Stimulated activated naive B cell treated with anti-CD40 and anti-IgM and Interleukin-4, amounts not matched to agents 10 μg/mL and 1 μg/mL and 100 μg/mL, for 72 hours (primary cell): ENCODE measurements around the gene NAT9.

ENCODE experiments used
- ATAC-seq, 2 donors: fragments of 150-1000 bp; cut with Tn5 transposase; replicated peaks; 2 replicates each; pipeline ENCODE4 v1.10.0; 2021; ENCODE audit warnings: moderate library complexity in 1 of 2
- DNase-seq: peaks from one replicate; pipeline ENCODE4 v3.0.0; 2021
- H3K27ac Mint-ChIP-seq: one replicate; pipeline ENCODE4 v1.8.0; 2022; ENCODE audit warnings: mild to moderate bottlenecking, mixed read lengths
- H3K27me3 Mint-ChIP-seq, 2 donors: one replicate each; pipeline ENCODE4 v1.8.0; 2022; ENCODE audit warnings: mixed read lengths in 2 of 2
- H3K36me3 Mint-ChIP-seq, 2 donors: one replicate each; pipeline ENCODE4 v1.8.0; 2022; ENCODE audit warnings: mixed read lengths in 2 of 2, mild to moderate bottlenecking in 1 of 2
- H3K4me1 Mint-ChIP-seq, 2 donors: one replicate each; pipeline ENCODE4 v1.8.0; 2022; ENCODE audit warnings: mixed read lengths in 2 of 2, mild to moderate bottlenecking in 1 of 2
- H3K4me3 Mint-ChIP-seq, 2 donors: one replicate each; pipeline ENCODE4 v1.8.0; 2022; ENCODE audit warnings: mild to moderate bottlenecking in 2 of 2, mixed read lengths in 2 of 2, moderate library complexity in 1 of 2
- H3K9me3 Mint-ChIP-seq, 2 donors: one replicate each; pipeline ENCODE4 v1.8.0; 2022; ENCODE audit warnings: mixed read lengths in 2 of 2, mild to moderate bottlenecking in 1 of 2

Gene NAT9

DNA sequence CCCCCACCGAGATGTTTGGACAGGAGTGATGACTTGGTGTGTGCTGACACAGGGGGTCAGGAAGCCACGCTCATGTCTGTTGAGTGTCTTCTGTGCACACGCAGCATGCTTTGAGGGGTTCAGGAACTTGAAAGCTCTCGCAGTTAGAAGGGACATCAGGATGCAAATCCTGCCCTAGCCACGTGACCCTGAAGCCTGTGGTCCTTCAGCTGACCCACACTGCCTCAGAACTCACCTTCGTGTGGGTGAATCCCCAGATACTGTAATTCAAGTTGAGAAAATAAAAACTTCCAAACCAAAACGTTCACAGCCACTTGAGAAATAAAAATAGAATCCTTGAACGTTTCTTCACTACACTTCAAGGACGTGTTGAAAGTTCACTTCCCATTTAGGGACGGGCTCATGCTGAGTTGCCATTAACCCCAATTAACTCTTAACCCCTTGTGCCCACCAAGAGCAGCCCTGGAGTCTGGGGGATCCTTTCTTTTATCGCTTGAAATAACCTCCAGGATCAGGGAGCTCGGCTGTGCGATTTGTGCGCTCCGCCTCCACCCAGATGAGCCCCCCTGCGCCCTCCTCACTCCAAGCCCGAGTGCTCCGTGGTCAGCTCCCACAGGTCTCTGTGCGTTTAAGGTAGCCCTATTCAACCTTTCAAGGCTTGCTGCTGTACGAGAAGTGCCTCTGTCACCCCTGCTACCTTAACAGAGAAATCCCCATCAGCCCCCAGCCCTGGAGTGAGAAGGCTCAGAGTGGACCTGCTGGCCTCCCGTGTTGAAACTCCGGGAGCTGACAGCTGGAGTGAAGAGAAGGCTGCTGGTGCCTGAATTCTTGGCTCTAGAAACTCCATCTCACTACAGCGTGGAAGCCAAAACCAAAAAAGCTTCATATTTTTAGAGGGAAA is 36.2 kb upstream of the NAT9 start:
- no peak overlapping the region for H3K27ac Mint-ChIP-seq
- H3K4me3 Mint-ChIP-seq: no peak overlapping the region
- H3K27me3 Mint-ChIP-seq: no peaks in the 10 kb centered on the region
- DNase-seq (no peak), ATAC-seq (no peak)
- peaks cover 58 to 72% of the 10 kb centered on the region in 2 donors for H3K36me3 Mint-ChIP-seq
- peaks cover 4 to 5% of the 10 kb centered on the region in 2 donors for H3K4me1 Mint-ChIP-seq
- no peaks in the 10 kb centered on the region for H3K9me3 Mint-ChIP-seq

- Mint-ChIP-seq H3K9me3 (no peaks in the 10 kb centered on the region), H3K4me1 (peaks cover 4 to 5% of the 10 kb centered on the region in 2 donors), H3K36me3 (peaks cover 59 to 73% of the 10 kb centered on the region in 2 donors), H3K4me3 (no peak overlapping the region), H3K27ac (no peak overlapping the region), H3K27me3 (no peaks in the 10 kb centered on the region)
- DNase-seq (no peak), ATAC-seq (no peak)
Observed at GRCh38 chr17:74810699-74811485, 34.7 kb upstream of the NAT9 start.

DNA sequence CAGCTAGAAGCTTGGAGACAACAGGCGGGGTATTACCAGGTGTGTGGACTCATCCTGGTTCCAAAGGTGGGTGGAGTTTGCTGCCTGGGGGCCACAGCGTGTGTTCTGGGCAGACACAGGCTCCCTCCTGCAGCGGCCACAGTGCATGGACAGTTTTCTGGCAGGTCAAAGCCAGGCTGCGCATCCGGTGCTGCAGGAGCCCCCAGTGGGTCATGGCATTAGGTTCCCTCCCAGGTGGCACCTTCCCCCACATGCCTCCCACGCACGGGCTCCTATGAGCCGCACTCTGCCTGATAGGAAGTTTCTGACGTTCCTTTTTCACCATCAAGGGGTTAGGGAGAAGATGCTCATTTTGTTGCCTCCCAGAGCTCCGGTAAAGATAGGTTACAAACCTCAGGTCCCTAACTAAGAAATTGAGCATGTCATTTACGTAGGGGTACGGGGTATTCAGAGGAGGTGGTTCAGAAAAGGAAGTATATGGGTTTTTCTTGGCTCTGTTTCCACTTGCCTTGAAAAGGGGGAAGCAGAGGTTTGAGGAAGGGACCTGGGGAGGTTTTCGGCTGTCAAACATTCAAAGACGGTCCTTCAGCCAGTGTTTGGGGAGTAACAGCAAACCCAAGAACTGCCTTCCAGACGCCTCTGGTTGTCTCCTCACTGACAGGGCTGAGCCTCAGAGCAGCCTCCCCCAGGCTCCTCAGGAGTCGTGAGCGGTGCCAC is 32.7 kb upstream of the NAT9 start:
- H3K27ac Mint-ChIP-seq: no peak overlapping the region
- H3K36me3 Mint-ChIP-seq: peaks cover 61 to 71% of the 10 kb centered on the region in 2 donors
- no peaks in the 10 kb centered on the region for H3K27me3 Mint-ChIP-seq
- H3K4me1 Mint-ChIP-seq: peaks cover 3 to 5% of the 10 kb centered on the region in 2 donors
- DNase-seq (no peak), ATAC-seq (no peak)
- no peaks in the 10 kb centered on the region for H3K9me3 Mint-ChIP-seq
- H3K4me3 Mint-ChIP-seq: no peak overlapping the region

DNA sequence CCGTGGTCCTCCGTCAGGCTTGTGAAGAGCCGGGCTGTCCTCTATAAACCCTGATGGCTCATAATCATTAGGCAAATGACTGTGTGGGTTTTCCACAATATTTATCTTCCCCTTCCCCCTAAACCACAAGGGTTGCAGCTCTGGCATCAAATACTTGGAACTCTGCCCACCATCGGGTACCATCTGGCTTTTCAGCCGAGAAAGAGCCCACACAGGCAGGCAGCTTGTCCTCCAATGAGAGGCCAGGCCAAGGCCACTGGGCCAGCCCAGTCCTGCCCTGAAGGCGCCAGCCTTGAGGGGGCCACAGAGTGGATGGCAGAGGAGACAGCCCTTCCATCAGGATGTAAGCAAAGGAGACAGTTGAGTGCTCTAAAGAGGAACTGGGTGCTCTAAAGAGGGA is 31.8 kb upstream of the NAT9 start:
- Mint-ChIP-seq H3K36me3 (peaks cover 52 to 63% of the 10 kb centered on the region in 2 donors), H3K27me3 (no peaks in the 10 kb centered on the region)
- ATAC-seq: no peak

DNA sequence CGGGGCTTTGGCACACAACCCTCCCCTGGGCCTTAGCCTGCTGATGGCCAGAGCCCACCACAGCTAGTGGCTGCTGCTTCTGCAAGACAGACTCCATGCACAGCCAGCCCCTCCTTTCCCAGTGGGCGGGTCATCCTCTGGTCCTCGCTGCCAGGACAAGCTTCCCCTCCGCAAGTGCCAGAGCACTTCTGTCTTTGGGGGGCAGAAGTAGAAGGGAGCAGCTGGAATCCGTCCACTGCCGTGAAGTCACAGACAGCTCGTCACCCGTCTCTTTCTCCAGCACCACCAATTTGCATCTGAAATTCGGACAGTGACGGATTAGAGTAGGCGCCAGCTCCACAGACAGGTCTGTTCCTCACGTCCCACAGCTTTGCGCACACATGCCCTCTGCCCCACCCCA is 31.3 kb upstream of the NAT9 start:
- no peak for ATAC-seq

More for the DNA sequence above, 31.8 kb upstream of the NAT9 start:
- H3K27ac Mint-ChIP-seq: no peak overlapping the region
- H3K9me3 Mint-ChIP-seq: no peaks in the 10 kb centered on the region
- DNase-seq: no peak
- peaks cover 3 to 5% of the 10 kb centered on the region in 2 donors for H3K4me1 Mint-ChIP-seq
- no peak overlapping the region for H3K4me3 Mint-ChIP-seq

GRCh38 chr17:74806334-74806733 is 30.2 kb upstream of the NAT9 start:
- H3K27ac Mint-ChIP-seq: no peak overlapping the region
- no peaks in the 10 kb centered on the region for H3K27me3 Mint-ChIP-seq
- ATAC-seq (no peak), DNase-seq (no peak)
- H3K9me3 Mint-ChIP-seq: no peaks in the 10 kb centered on the region
- H3K4me3 Mint-ChIP-seq: no peak overlapping the region
- H3K4me1 Mint-ChIP-seq: peaks cover 3 to 5% of the 10 kb centered on the region in 2 donors
- peaks cover 47 to 59% of the 10 kb centered on the region in 2 donors for H3K36me3 Mint-ChIP-seq

More for the DNA sequence above, 31.3 kb upstream of the NAT9 start:
- H3K4me1 Mint-ChIP-seq: peaks cover 3 to 5% of the 10 kb centered on the region in 2 donors
- no peaks in the 10 kb centered on the region for H3K9me3 Mint-ChIP-seq
- peaks cover 48 to 58% of the 10 kb centered on the region in 2 donors for H3K36me3 Mint-ChIP-seq
- no peak overlapping the region for H3K27ac Mint-ChIP-seq
- no peak overlapping the region for H3K4me3 Mint-ChIP-seq
- no peaks in the 10 kb centered on the region for H3K27me3 Mint-ChIP-seq
- no peak for DNase-seq

GRCh38 chr17:74805591-74805991 is 29.4 kb upstream of the NAT9 start:
- peaks cover 46 to 59% of the 10 kb centered on the region in 2 donors for H3K36me3 Mint-ChIP-seq
- peaks cover 3 to 5% of the 10 kb centered on the region in 2 donors for H3K4me1 Mint-ChIP-seq
- no peak overlapping the region for H3K27ac Mint-ChIP-seq

DNA sequence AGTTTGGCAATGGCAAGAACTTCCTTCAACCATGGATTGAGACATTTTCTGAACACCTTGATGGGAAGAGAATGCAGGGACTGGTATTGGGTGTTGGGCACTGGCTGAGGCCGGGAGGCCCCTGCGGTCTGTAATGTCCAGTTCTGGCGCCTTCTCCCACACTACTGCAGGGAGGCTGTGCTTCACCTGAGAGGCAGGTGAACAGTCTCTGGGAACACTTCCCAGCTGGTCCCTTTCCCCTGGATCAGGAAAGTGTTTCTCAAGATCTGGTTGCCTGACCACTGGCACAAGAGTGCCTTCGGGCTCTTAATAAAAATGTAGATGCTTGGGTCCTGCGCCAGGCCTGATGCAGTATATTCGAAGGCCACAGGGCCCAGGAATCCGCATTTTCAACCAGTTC is 28.5 kb upstream of the NAT9 start:
- H3K36me3 Mint-ChIP-seq: peaks cover 48 to 63% of the 10 kb centered on the region in 2 donors

More at GRCh38 chr17:74805591-74805991, 29.4 kb upstream of the NAT9 start:
- Mint-ChIP-seq H3K4me3 (no peak overlapping the region), H3K9me3 (no peaks in the 10 kb centered on the region), H3K27me3 (no peaks in the 10 kb centered on the region)
- ATAC-seq (no peak), DNase-seq (no peak)

DNA sequence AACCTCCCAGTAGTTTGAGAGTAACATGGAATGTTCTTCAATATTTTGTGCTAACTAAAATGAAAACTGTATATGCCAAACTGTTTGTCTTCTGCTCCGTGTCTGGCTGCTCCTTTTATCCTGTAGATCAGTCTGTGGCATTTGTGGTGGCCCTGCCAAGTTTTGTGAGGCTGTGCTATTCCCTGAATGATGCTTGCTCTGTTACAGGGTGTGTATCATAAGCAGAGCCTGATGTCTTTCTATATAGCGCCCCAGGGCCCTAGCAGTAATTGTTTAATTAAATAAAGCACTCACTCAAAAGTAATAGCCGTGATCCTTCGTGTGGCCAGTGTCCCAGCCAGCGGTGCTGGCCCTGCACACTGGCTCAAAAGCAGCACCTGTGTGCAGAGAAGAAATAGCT is 27.8 kb upstream of the NAT9 start:
- Mint-ChIP-seq H3K27me3 (no peaks in the 10 kb centered on the region), H3K4me3 (no peak overlapping the region), H3K27ac (no peak overlapping the region), H3K36me3 (peaks cover 53 to 66% of the 10 kb centered on the region in 2 donors), H3K9me3 (no peaks in the 10 kb centered on the region), H3K4me1 (peaks cover 3 to 4% of the 10 kb centered on the region in 2 donors)
- no peak for ATAC-seq
- no peak for DNase-seq

More for the DNA sequence above, 28.5 kb upstream of the NAT9 start:
- Mint-ChIP-seq H3K27me3 (no peaks in the 10 kb centered on the region), H3K4me3 (no peak overlapping the region), H3K27ac (no peak overlapping the region), H3K4me1 (peaks cover 3 to 5% of the 10 kb centered on the region in 2 donors), H3K9me3 (no peaks in the 10 kb centered on the region)
- no peak for DNase-seq
- ATAC-seq: no peak

- Mint-ChIP-seq H3K4me3 (no peak overlapping the region), H3K36me3 (peaks cover 54 to 67% of the 10 kb centered on the region in 2 donors), H3K27me3 (no peaks in the 10 kb centered on the region), H3K27ac (no peak overlapping the region), H3K9me3 (no peaks in the 10 kb centered on the region), H3K4me1 (no peaks in the 10 kb centered on the region)
- no peak for DNase-seq
- no peak for ATAC-seq
Observed at GRCh38 chr17:74803388-74803930, 27.3 kb upstream of the NAT9 start.

DNA sequence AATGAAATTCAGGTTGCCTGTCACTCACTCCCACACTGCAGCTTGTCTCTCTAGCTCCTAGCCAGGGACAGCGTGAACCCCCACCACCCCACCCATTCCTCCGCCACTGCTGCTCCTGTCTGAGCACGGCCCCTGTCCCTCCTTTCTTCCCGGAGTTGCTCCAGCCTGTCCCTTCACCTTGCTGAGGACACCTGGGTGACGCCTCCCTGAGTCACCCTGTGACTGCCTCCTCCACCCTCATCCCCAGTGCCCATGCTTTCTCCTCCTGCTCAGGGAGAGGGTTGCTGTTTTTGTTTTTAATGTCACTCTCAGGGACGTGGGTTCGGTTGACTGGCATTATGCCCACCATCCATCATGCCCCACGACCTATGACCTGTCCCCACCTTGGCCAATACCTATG is 25.8 kb upstream of the NAT9 start:
- no peaks in the 10 kb centered on the region for H3K4me1 Mint-ChIP-seq
- DNase-seq: no peak
- H3K36me3 Mint-ChIP-seq: peaks cover 54 to 66% of the 10 kb centered on the region in 2 donors
- no peak overlapping the region for H3K4me3 Mint-ChIP-seq
- H3K27me3 Mint-ChIP-seq: no peaks in the 10 kb centered on the region
- H3K9me3 Mint-ChIP-seq: no peaks in the 10 kb centered on the region
- no peak for ATAC-seq
- no peak overlapping the region for H3K27ac Mint-ChIP-seq

GRCh38 chr17:74800531-74800930 is 24.4 kb upstream of the NAT9 start:
- ATAC-seq: no peak
- no peaks in the 10 kb centered on the region for H3K9me3 Mint-ChIP-seq
- no peaks in the 10 kb centered on the region for H3K27me3 Mint-ChIP-seq
- no peak overlapping the region for H3K4me3 Mint-ChIP-seq
- no peak for DNase-seq
- peaks cover 59 to 67% of the 10 kb centered on the region in 2 donors for H3K36me3 Mint-ChIP-seq
- H3K27ac Mint-ChIP-seq: no peak overlapping the region
- H3K4me1 Mint-ChIP-seq: no peaks in the 10 kb centered on the region

DNA sequence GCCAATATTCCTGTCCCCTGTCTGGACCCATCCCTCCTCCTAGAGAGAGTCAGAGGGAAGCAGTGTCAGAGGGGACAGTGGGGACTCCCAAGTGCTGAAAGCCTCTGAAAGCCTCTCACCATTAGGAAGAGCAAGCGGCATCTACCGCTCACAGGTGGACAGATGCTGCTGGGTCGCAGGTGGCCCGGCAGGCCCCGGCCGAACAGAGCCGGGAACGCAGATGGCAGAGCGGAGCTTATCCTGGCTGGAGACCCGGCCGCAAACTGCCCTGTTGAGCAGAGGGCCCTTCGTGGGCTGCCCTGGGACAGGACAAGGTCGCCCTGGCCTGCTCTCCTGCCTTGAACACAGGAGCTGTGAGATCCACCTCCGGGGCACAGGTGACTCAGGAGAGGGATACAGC is 23.0 kb upstream of the NAT9 start:
- ATAC-seq (no peak), DNase-seq (no peak)
- H3K27ac Mint-ChIP-seq: no peak overlapping the region
- no peaks in the 10 kb centered on the region for H3K9me3 Mint-ChIP-seq
- H3K4me1 Mint-ChIP-seq: no peaks in the 10 kb centered on the region
- no peak overlapping the region for H3K4me3 Mint-ChIP-seq
- no peaks in the 10 kb centered on the region for H3K27me3 Mint-ChIP-seq
- H3K36me3 Mint-ChIP-seq: peaks cover 63 to 71% of the 10 kb centered on the region in 2 donors

- H3K36me3 Mint-ChIP-seq: peaks cover 61 to 74% of the 10 kb centered on the region in 2 donors
- H3K4me3 Mint-ChIP-seq: no peak overlapping the region
- no peaks in the 10 kb centered on the region for H3K9me3 Mint-ChIP-seq
- ATAC-seq (no peak), DNase-seq (no peak)
- no peaks in the 10 kb centered on the region for H3K27me3 Mint-ChIP-seq
- no peaks in the 10 kb centered on the region for H3K4me1 Mint-ChIP-seq
- H3K27ac Mint-ChIP-seq: no peak overlapping the region
Observed at GRCh38 chr17:74798239-74798707, 22.1 kb upstream of the NAT9 start.
